Measurements from ENCODE around the gene OCRL.
"Not testable (repeated sequence)": the region's sequence is repeated elsewhere in the genome, so short reads cannot be mapped to it uniquely, and the experiment has no call there.

The OCRL gene

DNA sequence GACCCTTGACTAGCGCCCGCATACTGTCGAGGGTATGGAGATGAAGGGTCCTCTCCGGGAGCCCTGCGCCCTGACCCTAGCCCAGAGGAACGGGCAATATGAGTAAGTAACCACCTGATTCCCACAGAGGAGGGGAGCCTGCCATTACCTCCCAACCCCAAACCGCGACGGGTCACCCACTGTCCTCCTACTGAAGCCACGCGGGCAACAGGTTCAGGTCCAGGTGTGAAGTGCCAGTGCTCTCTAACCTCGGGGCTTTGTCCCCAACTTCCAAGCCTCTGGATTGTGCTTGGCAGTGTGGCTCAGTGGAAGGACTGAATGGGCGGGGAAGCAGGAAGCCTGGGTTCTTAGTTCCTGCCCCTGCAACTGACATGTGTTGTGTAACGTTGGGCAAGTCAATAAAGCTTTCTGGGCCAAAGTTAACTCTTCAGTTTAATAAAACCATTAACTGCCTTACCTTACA lies 694 bp downstream of the OCRL start:
- no peak for DNase-seq (ENCODE audit: low spot score)

DNA sequence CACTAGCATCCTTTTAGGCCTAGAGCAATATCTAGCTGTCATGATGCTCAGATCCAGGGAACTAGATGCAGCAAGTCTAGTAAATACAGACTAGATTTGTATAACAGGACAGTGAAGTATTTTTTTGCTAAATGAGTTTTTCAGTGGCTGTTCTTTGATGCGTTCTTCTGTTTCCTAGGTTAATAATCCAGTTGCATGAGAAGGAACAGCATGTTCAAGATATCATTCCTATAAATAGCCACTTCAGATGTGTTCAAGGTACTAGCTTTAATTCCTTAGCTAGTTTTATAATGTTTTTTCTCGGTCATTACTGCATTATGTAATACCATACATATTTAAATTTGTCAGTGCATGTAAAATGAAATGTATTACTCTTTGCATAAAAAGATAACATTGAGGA lies 4.7 kb downstream of the OCRL start:
- no peak for DNase-seq (ENCODE audit: low spot score)

DNA sequence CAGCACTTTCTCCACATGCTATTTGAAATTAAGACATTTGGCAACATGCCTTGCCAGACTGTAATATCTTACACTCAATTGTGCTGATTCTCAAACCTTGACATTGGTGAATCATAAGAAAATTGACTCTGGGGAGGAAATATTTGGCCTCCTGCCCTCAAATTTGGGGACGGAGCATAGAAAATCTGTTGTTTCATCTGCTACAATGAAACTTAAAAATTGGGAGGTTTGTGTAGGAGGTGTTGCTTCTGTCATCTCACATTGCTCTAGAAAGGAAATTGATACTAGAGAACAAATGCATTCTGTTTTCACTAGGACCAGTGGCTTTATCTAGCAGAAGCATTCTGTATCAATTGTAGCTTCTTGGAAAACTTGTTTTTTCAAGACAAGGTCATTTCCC lies 5.3 kb downstream of the OCRL start:
- DNase-seq (ENCODE audit: low spot score), result no peak

DNA sequence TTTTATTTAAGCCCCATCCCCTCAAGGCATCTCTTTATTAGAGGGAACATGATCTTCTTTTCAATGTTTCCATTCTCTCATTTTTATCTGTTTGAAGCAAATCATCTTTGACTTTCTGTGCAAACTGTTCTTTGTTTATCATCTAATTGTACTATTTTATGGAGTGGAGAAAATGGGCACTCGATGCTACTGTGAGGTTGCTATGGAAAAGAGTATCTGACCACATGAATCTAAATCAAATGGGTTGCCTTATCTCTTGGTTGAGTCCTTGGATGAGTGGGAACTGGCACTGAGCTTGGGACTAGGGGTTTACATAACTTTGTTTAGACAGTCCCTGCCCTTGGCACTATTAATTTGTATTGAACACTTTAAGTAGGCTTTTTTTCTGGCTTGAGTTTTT lies 9.1 kb downstream of the OCRL start:
- DNase-seq (ENCODE audit: low spot score), result no peak

DNA sequence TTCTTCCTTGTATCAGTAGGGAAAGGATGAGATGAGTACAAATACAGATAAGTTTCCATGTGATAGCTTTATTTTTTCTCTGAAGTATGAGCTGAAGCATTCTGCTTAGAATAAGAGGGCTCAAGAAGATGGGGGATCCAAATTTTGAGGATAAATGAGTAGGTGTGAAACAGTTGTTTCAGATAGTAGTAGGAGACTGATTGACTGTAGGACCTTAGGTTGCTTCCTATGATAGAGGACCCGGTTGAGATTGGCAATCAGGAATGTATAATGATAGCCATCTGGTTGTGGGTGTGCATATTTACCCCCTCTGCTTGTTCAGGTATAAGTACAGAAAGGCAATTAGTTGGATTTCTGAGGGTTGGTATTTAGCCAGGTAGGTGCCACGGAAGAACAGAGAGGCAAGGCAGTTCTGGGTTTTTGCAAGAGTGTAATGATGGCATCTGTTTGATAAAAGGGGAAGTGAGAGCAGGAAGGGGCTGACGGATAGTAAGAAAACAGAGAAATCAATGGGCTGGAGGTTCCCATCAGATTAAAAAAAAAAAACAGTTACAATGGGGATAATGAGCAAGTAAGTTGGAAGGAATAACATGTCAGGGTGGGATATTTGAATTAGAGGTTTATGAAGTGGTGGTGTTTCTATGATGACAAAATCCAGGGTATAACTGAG lies 13.7 kb downstream of the OCRL start:
- DNase-seq (ENCODE audit: low spot score), result no peak

DNA sequence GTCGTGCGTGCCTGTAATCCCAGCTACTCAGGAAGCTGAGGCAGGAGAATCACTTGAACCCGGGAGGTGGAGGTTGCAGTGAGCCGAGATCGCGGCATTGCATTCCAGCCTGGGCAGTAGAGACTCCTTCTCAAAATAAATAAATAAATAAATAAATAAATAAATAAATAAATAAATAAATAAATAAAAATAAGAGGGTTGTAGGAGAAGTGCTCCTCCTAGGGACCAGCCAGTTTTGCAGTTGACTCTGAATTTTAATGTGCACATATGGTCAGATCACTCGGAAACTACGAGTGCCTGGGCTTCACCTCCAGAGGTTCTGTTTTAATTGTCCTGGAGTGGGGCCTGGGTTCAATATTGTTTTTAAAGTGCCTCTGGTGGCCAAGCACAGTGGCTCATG lies 14.8 kb downstream of the OCRL start:
- not testable (repeated sequence) for DNase-seq (ENCODE audit: low spot score)

DNA sequence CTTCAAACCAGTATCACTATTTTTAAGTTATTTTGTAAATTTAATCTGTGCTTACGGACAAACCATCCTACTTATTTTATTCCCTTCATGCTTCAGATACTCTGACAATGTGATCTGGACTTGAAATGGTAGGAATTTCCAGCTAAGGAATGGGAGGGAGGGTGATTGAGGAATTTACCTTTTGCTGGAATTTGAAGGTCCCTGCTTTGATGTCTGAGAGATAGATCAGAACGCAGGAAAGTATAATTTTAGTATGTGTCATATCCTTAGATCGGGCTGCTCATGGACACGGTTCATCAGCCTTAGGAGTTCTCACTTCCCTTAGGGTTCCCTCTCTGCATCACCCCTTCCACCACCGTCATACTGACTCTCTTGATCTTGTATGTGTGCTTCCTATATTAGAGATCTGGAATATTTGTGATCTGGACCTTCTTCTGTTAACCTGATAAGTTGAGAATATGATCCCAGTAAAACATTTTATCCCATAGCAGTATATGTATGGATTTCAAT lies 16.8 kb downstream of the OCRL start:
- no peak for DNase-seq (ENCODE audit: low spot score)

DNA sequence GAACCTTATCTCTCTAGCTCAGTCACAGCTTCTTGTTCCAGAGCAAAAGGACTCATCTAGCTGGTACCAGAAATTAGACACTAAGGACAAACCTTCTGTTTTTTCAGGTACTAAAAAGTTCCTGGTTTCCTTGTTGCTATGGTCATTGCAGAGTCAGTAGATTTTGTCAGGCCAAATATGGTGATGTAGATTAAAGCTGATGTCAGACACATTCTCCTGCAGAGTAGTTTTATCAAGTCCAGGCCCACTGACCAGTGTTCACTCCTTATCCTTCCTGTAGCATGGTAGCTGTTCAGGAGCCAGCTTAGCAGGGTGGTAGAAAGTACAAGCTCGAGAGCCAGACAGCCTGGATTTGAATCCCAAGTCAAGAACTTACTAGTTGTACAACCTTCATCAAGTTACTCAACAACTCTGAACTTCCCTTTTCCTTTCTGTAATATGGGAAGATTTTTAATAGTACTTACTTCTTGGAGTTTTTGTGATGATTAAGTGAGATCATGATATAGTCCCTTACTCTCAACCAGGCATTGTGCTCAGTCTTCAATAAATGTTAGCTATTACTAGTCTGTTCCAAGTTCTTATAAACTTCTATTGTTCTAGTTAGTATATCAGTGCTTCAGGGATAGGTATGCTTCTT lies 17.9 kb downstream of the OCRL start:
- no peak for DNase-seq (ENCODE audit: low spot score)

DNA sequence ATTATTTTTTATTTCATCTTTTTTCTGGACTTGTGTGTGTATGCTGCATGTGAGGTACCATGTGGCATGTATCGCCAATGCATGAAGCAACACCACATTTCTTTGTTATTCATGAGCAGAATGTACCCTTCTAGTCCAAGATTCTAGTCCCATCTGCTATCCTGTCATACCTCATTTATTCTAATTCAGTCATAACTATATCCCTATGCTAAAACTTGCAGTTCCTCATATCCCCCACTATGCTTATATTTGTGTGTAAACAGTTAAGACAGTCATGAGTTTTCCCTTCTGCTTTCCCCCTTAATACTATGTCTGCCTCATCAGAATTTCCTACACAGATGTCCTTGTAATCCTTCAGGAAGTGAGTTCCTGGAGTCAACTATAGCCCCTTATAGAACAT lies 19.7 kb downstream of the OCRL start:
- no peak for DNase-seq (ENCODE audit: low spot score)

DNA sequence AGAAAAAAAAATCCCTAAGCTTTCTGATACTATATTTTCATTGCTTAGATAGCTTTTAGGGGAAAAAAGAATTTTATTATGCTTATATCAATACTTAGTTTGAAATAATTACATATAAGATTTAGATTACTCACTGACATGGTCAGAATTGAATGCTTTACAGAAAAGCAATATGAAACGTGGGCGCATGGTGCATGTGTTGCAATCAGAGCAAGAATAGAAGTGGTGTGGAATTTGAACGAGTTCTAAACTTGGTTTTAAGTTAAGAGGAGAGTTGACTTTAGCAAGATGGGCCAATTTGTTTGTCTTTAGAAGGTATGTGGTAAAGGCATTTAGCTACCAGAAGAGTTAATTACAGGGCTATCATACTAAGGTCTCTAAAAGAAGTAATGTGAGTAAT lies 21.4 kb downstream of the OCRL start:
- no peak for DNase-seq (ENCODE audit: low spot score)

DNA sequence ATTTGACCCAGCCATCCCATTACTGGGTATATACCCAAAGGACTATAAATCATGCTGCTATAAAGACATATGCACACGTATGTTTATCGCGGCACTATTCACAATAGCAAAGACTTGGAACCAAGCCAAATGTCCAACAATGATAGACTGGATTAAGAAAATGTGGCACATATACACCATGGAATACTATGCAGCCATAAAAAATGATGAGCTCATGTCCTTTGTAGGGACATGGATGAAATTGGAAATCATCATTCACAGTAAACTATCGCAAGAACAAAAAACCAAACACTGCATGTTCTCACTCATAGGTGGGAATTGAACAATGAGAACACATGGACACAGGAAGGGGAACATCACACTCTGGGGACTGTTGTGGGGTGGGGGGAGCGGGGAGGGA lies 24.3 kb downstream of the OCRL start:
- not testable (repeated sequence) for DNase-seq (ENCODE audit: low spot score)

DNA sequence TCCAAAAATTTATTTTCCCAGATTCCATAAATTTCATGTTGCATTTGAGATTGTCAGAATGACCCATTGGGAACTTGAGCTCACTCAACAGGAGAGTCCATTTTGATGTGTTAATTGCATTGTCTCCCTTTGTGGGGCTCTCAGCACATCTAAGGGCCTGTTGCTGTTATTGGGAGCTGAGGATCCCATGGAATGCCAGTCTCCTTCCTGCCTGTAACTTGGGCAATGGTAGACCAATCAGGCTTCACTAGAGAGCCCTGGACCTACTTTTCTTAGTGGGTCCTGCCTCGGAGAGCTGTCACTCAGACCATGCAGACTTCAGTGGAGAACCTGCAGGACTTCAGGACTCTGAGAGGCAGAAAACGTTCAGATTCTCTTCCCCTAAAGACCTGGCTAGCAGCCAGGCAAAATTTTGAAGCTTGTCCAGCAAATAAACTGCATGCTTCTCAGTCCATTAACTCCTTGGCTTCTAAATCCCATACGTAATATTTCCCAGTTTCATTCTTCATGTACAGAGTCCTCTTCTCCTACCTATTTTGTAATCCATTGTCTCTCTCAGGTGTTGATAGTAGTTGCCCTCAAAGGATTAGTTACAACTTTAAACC lies 25.1 kb downstream of the OCRL start:
- DNase-seq (ENCODE audit: low spot score), result no peak

DNA sequence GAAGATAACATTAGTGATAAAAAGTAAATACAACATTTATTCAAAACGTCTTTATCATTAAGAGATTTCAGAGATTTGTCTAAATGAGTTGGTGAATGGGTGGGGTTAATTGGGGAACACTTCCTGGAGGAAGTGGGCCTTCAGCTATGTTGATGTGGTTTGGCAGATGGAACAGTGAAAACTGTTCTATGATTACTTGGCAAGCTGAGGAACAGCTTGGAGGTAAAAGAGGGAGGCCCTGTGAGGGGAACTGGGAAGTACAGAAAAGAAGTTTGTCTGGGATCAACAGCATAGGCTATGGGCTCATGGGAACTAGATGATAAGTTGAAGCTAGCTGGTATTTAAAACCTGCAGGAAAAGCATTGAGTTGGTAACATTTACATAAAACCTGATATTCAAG lies 26.0 kb downstream of the OCRL start:
- no peak for DNase-seq (ENCODE audit: low spot score)

DNA sequence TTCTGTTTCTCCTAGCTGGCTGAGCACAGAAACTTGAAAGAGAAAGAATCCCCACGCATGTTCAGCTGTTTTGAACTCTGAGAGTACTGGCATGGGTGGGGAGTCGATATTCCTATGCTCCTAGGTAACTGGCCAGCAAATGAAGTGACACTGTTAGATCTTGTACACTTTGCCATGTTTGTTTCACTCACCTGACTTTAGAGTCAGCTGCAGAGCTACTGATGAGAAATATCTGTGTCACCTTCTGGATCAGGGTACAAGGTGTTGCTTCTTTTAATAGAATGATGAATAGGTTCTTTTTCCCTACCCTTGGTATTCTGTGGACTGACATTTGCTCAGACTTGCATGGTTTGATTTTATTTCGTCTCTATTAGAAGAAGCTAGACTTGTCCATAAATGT lies 28.3 kb downstream of the OCRL start:
- DNase-seq (ENCODE audit: low spot score), result no peak

DNA sequence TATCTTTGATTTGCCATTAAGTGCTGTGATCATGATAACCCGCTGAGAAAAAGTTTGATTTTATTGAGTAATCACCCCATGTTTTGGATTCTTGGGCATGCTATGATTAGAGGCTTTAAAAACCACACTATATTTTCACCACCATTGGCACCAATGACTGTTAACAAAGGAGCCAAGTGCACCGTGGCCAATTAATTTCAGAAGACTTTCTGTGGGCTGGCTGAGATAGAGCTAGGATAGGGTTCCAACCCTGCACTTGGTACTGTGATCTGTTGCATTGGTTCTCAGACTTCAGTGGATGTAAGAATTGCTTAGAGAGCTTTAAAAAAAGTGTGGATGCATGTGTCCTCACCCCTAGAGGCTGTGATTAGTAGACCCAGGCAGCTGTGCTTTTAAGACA lies 32.4 kb downstream of the OCRL start:
- no peak for DNase-seq (ENCODE audit: low spot score)

DNA sequence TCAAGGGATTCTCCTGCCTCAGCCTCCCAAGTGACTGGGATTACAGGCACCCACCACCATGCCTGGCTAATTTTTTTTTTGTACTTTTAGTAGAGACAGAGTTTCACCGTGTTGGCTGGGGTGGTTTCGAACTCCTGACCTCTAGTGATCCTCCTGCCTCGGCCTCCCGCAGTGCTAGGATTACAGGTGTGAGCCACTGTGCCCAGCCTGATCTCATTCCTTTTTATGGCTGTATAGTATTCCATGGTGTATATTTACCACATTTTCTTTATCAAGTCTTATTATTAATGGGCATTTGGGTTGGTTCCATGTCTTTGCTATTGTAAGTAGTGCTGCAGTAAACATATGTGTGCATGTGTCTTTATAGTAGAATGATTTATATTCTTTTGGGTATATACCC lies 33.6 kb downstream of the OCRL start:
- DNase-seq (ENCODE audit: low spot score), result not testable (repeated sequence)

DNA sequence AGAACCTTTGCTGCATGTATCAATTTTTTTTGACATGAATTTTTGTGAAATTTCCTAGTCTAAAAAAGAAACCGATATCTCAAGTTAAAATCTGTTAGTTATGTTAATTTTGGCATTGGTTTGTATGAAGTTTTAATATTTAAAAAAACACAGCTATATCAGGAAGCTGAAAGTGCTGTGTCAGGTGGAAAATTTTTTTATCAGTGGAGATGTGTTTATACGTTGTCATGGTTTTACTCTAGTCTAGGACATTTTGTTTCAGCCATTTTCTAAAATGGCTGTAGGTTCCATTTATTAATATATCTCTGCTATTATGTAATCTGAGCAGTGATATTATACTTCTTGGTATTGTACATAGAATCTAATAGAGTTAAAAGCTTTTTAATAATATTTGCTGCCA lies 34.2 kb downstream of the OCRL start:
- DNase-seq (ENCODE audit: low spot score), result no peak

DNA sequence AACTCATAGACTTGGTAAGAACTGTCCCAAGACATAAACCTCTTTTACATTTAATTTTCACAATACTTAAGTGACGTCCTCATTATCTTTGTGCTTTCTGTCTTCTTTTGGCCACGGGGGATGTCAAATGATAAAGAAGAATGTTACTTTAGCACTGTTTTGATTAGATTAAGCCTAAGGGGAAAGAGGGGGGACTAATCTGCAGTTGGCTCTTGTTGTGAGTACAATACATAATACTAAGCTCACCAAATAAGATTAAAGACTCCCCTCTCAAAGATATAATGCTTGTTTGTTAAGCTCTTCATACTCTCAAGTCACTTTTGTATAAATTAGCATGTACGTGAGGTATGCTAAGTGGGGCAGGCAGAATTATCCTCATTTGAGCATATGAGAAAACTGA lies 36.5 kb downstream of the OCRL start:
- DNase-seq (ENCODE audit: low spot score), result no peak

DNA sequence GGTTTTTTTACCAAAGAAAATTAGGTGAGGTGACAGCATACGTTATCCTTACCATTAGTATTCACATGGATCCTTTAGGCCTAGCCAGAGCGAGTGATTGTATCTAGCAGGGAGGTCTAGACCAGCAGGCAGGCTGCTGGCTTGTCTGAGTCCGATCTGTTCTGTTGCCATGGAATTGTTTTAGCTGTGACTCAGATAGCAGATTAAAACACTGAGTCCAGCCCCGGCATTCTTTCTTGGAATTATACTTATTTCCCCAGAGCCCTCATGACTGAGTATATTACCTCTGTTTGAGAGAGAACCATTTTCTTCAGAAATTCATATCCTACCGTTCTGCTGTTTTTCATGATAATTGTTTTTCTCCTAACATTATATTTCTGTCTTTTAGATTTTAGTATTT lies 37.4 kb downstream of the OCRL start:
- DNase-seq (ENCODE audit: low spot score), result no peak

DNA sequence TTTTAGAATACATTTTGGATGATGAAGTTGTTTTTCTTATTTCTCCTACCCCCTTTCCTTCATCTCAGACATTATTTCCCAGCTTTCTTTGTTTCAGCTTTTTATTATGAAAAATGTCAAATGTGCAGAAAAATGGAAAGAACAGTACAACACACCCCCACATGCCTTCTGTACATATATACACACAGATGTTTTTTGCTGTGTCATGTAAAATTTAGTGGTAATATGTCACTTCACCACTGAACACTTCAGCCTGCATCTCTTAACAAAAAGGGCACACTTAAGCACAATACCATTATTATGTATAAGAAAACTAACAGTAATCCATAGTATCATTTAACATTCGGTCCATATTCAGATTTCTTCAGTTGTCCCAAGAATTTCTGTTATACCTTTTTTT lies 37.8 kb downstream of the OCRL start:
- DNase-seq (ENCODE audit: low spot score), result no peak

DNA sequence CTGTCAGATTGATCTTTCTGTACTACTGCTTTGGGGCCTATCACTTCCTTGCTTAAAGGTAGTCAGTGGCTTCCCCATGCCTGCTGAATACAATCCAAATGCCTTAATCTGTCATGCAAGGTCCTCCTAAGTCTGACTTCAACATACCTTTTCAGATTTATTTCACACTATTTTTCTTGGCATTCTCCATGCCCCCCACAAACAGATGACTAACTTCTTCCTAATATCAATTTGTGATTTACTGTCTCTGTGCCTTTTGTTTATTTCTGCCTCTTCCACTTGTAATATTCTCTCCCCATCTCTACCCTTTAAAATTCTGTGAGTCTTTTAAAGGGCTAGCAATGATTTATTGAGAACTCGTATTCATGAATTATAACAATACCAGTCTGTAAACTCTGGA lies 41.8 kb downstream of the OCRL start:
- no peak for DNase-seq (ENCODE audit: low spot score)

DNA sequence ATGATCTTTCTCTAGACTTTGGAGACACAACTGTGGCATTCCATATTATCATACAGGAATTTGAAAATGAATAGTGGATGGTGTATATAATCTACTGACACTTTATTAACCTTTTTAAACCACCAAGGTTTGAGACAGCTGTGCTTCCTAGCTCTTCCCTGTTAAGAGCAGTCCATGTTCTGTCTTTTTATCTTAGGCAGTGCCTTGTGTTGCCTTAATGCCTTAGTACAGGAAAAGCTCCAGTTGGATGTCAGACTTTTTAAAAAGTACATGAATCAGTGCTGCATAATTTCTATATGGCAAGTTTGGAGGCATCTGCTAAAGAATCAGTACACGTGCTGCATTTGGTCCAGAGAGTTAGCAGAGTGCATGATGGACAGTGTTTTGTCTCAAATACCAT lies 45.1 kb downstream of the OCRL start:
- no peak for DNase-seq (ENCODE audit: low spot score)

DNA sequence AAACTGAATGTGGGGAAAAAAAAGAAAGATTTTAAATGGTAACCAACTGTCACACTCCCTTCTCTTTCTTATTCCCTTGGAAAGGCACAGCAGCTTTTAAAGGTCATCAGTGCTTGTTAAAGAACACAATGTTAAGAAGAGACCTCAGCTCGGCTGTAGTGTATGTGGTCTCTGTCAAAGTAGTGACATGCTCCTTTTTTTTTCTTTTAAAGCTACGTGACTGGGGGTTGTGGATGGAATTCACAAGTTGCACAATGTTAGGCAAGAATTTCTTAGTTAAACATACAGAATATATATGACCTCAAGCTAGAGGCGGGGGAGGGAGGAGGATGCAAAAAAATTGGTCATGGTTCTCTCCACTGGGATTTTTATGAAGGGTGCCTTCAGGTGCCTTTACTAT lies 45.6 kb downstream of the OCRL start:
- DNase-seq (ENCODE audit: low spot score), result no peak

DNA sequence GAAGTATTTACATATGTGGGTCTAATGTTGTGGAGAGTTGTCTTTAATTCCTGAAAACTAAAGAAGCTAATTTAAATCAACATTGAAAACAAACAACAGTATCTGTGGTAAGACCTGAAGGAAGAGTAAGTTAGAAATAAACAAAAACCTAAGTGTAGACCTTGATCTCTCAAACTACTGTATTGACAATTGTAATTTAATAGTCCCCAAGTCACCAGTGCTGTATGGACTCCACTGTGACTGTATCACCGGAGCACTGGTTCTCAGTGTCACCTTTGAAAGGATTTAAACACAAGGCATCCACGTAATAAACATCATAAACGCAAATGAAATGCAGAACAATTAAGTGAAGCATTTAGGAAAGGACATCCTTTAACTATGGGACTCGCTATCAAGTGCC lies 46.4 kb downstream of the OCRL start:
- DNase-seq (ENCODE audit: low spot score), result no peak
